Osteocyte (in vitro differentiated cells): ENCODE measurements around the gene KRTAP4-8. TPM values are rescaled to one million over a fixed set of nuclear protein-coding genes. Genes with fewer than 3 reads are reported as not detected.

ENCODE experiments used
- DNase-seq: peaks from one replicate; pipeline ENCODE4 v3.0.0; 2021; ENCODE audit warnings: mixed read lengths; ENCODE audit not compliant: unreplicated experiment; ENCODE audit errors: extremely low spot score
- H3K27ac Mint-ChIP-seq: one replicate; pipeline ENCODE4 v1.8.0; 2021; ENCODE audit warnings: mild to moderate bottlenecking, mixed read lengths; ENCODE audit not compliant: unreplicated experiment
- H3K27me3 Mint-ChIP-seq: one replicate; pipeline ENCODE4 v1.8.0; 2021; ENCODE audit warnings: mixed read lengths; ENCODE audit not compliant: unreplicated experiment
- H3K36me3 Mint-ChIP-seq: one replicate; pipeline ENCODE4 v1.8.0; 2021; ENCODE audit warnings: mixed read lengths; ENCODE audit not compliant: unreplicated experiment
- H3K4me1 Mint-ChIP-seq: one replicate; pipeline ENCODE4 v1.8.0; 2021; ENCODE audit warnings: mixed read lengths; ENCODE audit not compliant: unreplicated experiment
- H3K4me3 Mint-ChIP-seq: one replicate; pipeline ENCODE4 v1.8.0; 2021; ENCODE audit warnings: mild to moderate bottlenecking, moderate library complexity, mixed read lengths; ENCODE audit not compliant: unreplicated experiment
- H3K9me3 Mint-ChIP-seq: one replicate; pipeline ENCODE4 v1.8.0; 2021; ENCODE audit warnings: mixed read lengths; ENCODE audit not compliant: unreplicated experiment
- CTCF ChIP-seq: fragments of 200-600 bp; sonication (generic); IDR thresholded peaks from 2 replicates; pipeline ENCODE4 v1.5.0; 2021; ENCODE audit warnings: antibody characterized with exemption, mild to moderate bottlenecking, moderate library complexity
- total RNA-seq: library from RNA; stranded (reverse); gene quantifications from 2 replicates; pipeline ENCODE4 v1.2.1, GENCODE V29; 2021

The KRTAP4-8 gene
- total RNA-seq, 1 donor from 2014 or later, result not detected

GRCh38 chr17:41054025-41054424 is 43.9 kb downstream of the KRTAP4-8 start:
- H3K9me3 Mint-ChIP-seq, result peaks cover 10% of the 10 kb centered on the region
- TF ChIP-seq CTCF, result no peak
- no peak overlapping the region for H3K4me3 Mint-ChIP-seq
- H3K4me1 Mint-ChIP-seq, result peaks cover 11% of the 10 kb centered on the region
- peaks cover 4% of the 10 kb centered on the region for H3K36me3 Mint-ChIP-seq
- no peak overlapping the region for H3K27ac Mint-ChIP-seq
- H3K27me3 Mint-ChIP-seq, result no peaks in the 10 kb centered on the region
- DNase-seq, result no peak

- Mint-ChIP-seq H3K36me3 (peaks cover 4% of the 10 kb centered on the region), H3K9me3 (peaks cover 10% of the 10 kb centered on the region), H3K4me3 (no peak overlapping the region), H3K4me1 (peaks cover 23% of the 10 kb centered on the region), H3K27me3 (no peaks in the 10 kb centered on the region), H3K27ac (no peak overlapping the region)
- TF ChIP-seq CTCF, result no peak
- DNase-seq, result no peak
These were observed 45.4 kb downstream of the KRTAP4-8 start for GRCh38 chr17:41052566-41052965.

- Mint-ChIP-seq H3K27ac (peak overlapping the region; percentile 87), H3K36me3 (peaks cover 4% of the 10 kb centered on the region), H3K4me3 (no peak overlapping the region), H3K9me3 (peaks cover 4% of the 10 kb centered on the region), H3K27me3 (no peaks in the 10 kb centered on the region), H3K4me1 (peaks cover 24% of the 10 kb centered on the region)
- DNase-seq, result no peak
- TF ChIP-seq CTCF, result no peak
These were observed 48.8 kb downstream of the KRTAP4-8 start for GRCh38 chr17:41049110-41049509.

- peaks cover 7% of the 10 kb centered on the region for H3K9me3 Mint-ChIP-seq
- peak overlapping the region; percentile 87 for H3K27ac Mint-ChIP-seq
- peaks cover 2% of the 10 kb centered on the region for H3K36me3 Mint-ChIP-seq
- no peak overlapping the region for H3K4me3 Mint-ChIP-seq
- TF ChIP-seq CTCF, result no peak
- H3K4me1 Mint-ChIP-seq, result peaks cover 25% of the 10 kb centered on the region
- no peak for DNase-seq
- H3K27me3 Mint-ChIP-seq, result no peaks in the 10 kb centered on the region
These were observed 49.5 kb downstream of the KRTAP4-8 start for GRCh38 chr17:41048441-41048840.

Other genes with a start within 250 kb of the KRTAP4-8 start
- gene KRT12, start 230.9 kb downstream of the KRTAP4-8 start, total RNA-seq, result not detected in 2 replicates
- not detected in 2 replicates for gene KRT20, start 212.9 kb downstream of the KRTAP4-8 start, total RNA-seq
- gene KRT23, start 160.5 kb downstream of the KRTAP4-8 start, total RNA-seq, result not detected in 2 replicates
- gene KRT39, start 131.2 kb downstream of the KRTAP4-8 start, total RNA-seq, result not detected in 2 replicates
- gene KRT40, start 113.8 kb downstream of the KRTAP4-8 start, total RNA-seq, result not detected in 2 replicates
- not detected in 2 replicates for gene KRTAP3-3, start 104.0 kb downstream of the KRTAP4-8 start, total RNA-seq
- not detected in 2 replicates for gene KRTAP3-2, start 98.2 kb downstream of the KRTAP4-8 start, total RNA-seq
- gene KRTAP3-1, start 89.0 kb downstream of the KRTAP4-8 start, total RNA-seq, result not detected in 2 replicates
- not detected in 2 replicates for gene KRTAP1-5, start 70.9 kb downstream of the KRTAP4-8 start, total RNA-seq
- not detected in 2 replicates for gene KRTAP1-4, start 67.9 kb downstream of the KRTAP4-8 start, total RNA-seq
- gene KRTAP1-3, start 63.3 kb downstream of the KRTAP4-8 start, total RNA-seq, result not detected in 2 replicates
- not detected in 2 replicates for gene KRTAP1-1, start 56.7 kb downstream of the KRTAP4-8 start, total RNA-seq
- not detected in 2 replicates for gene KRTAP2-1, start 50.8 kb downstream of the KRTAP4-8 start, total RNA-seq
- not detected in 2 replicates for gene KRTAP2-2, start 42.9 kb downstream of the KRTAP4-8 start, total RNA-seq
- not detected in 2 replicates for gene KRTAP2-3, start 38.0 kb downstream of the KRTAP4-8 start, total RNA-seq
- gene KRTAP2-4, start 32.3 kb downstream of the KRTAP4-8 start, total RNA-seq, result not detected in 2 replicates
- gene KRTAP4-7, start 14.0 kb downstream of the KRTAP4-8 start, total RNA-seq, result not detected in 2 replicates
- not detected in 2 replicates for gene KRTAP4-16, start 4.1 kb upstream of the KRTAP4-8 start, total RNA-seq
- gene KRTAP4-9, start 7.2 kb upstream of the KRTAP4-8 start, total RNA-seq, result not detected in 2 replicates
- not detected in 2 replicates for gene KRTAP4-11, start 20.2 kb upstream of the KRTAP4-8 start, total RNA-seq
- gene KRTAP4-12, start 26.0 kb upstream of the KRTAP4-8 start, total RNA-seq, result not detected in 2 replicates
- gene KRTAP4-6, start 42.4 kb upstream of the KRTAP4-8 start, total RNA-seq, result not detected in 2 replicates
- gene KRTAP4-5, start 51.7 kb upstream of the KRTAP4-8 start, total RNA-seq, result not detected in 2 replicates
- not detected in 2 replicates for gene KRTAP4-4, start 62.6 kb upstream of the KRTAP4-8 start, total RNA-seq
- not detected in 2 replicates for gene KRTAP4-3, start 70.1 kb upstream of the KRTAP4-8 start, total RNA-seq
- not detected in 2 replicates for gene KRTAP4-2, start 80.1 kb upstream of the KRTAP4-8 start, total RNA-seq
- not detected in 2 replicates for gene KRTAP4-1, start 86.8 kb upstream of the KRTAP4-8 start, total RNA-seq
- gene KRTAP9-1, start 91.7 kb upstream of the KRTAP4-8 start, total RNA-seq, result not detected in 2 replicates
- not detected in 2 replicates for gene KRTAP9-2, start 128.5 kb upstream of the KRTAP4-8 start, total RNA-seq
- not detected in 2 replicates for gene KRTAP9-3, start 134.3 kb upstream of the KRTAP4-8 start, total RNA-seq
- gene KRTAP9-8, start 139.9 kb upstream of the KRTAP4-8 start, total RNA-seq, result not detected in 2 replicates
- not detected in 2 replicates for gene KRTAP9-4, start 151.5 kb upstream of the KRTAP4-8 start, total RNA-seq
- gene KRTAP9-9, start 157.2 kb upstream of the KRTAP4-8 start, total RNA-seq, result not detected in 2 replicates
- not detected in 2 replicates for gene KRTAP9-6, start 167.2 kb upstream of the KRTAP4-8 start, total RNA-seq
- gene KRTAP9-7, start 177.6 kb upstream of the KRTAP4-8 start, total RNA-seq, result not detected in 2 replicates
- not detected in 2 replicates for gene KRTAP29-1, start 204.7 kb upstream of the KRTAP4-8 start, total RNA-seq
- not detected in 2 replicates for gene KRTAP16-1, start 211.2 kb upstream of the KRTAP4-8 start, total RNA-seq
- gene KRTAP17-1, start 217.6 kb upstream of the KRTAP4-8 start, total RNA-seq, result not detected in 2 replicates